HepG2 (cell line): ENCODE results near the gene RPP25L.

Experiments used
- CTCF ChIP-seq: sonication (generic); formaldehyde crosslinking; IDR thresholded peaks from 2 replicates; pipeline ENCODE4 v1.5.0; 2020; ENCODE audit warnings: mild to moderate bottlenecking, missing genetic modification reagents, moderate library complexity
- EZH2 ChIP-seq: conservative IDR thresholded peaks from 2 replicates; pipeline ENCODE4 v1.6.1; 2012; ENCODE audit warnings: mild to moderate bottlenecking, low read depth, low read length, moderate library complexity
- KDM1A ChIP-seq: IDR thresholded peaks from 2 replicates; pipeline ENCODE4 v1.6.1; 2016; ENCODE audit warnings: missing compliant biosample characterization
- TCF7L2 ChIP-seq: IDR thresholded peaks from 2 replicates; pipeline ENCODE4 v1.6.1; 2011; ENCODE audit warnings: mild to moderate bottlenecking, low read depth, low read length, moderate library complexity
- ZNF703 ChIP-seq: sonication (generic); formaldehyde crosslinking; IDR thresholded peaks from 2 replicates; pipeline ENCODE4 v1.5.1; 2020; ENCODE audit warnings: missing genetic modification reagents, mild to moderate bottlenecking, moderate library complexity, borderline replicate concordance
- ZNF710 ChIP-seq: sonication (generic); formaldehyde crosslinking; IDR thresholded peaks from 2 replicates; pipeline ENCODE4 v1.5.0; 2020; ENCODE audit warnings: mild to moderate bottlenecking, missing genetic modification reagents, borderline replicate concordance
- ZNF740 ChIP-seq: sonication (generic); formaldehyde crosslinking; IDR thresholded peaks from 2 replicates; pipeline ENCODE4 v1.4.0; 2020; ENCODE audit warnings: missing genetic modification reagents

- no peak for TF ChIP-seq ZNF740
- no peak for TF ChIP-seq KDM1A (CRISPR knock-in tag)
- peak; percentile 84 for TF ChIP-seq CTCF (CRISPR knock-in tag)
- TF ChIP-seq ZNF703 (CRISPR knock-in tag): peak; percentile 19; the same call in 1 of the 2 replicates
- no peak for TF ChIP-seq TCF7L2
- TF ChIP-seq EZH2: no peak
- peak; percentile 49 for TF ChIP-seq ZNF710 (CRISPR knock-in tag)
These were observed 34.5 kb upstream of the RPP25L start, which contains the start of gene GALT for GRCh38 chr9:34646211-34647083.
